HepG2 (cell line): Measurements from ENCODE around the gene CEP131. TPM values are rescaled to one million over a fixed set of nuclear protein-coding genes. Genes with fewer than 3 reads are reported as not detected.

Experiments
- ARHGAP35 ChIP-seq: sonication (generic); formaldehyde crosslinking; IDR thresholded peaks from 2 replicates; pipeline ENCODE4 v1.9.0; 2022; ENCODE audit warnings: mild to moderate bottlenecking, inconsistent platforms, moderate library complexity, missing genetic modification reagents, borderline replicate concordance
- CBX2 ChIP-seq, 2 experiments: fragments of 200-600 bp in 1 of 2; sonication (generic); formaldehyde crosslinking in 1 of 2; IDR thresholded peaks; 2 replicates each; pipeline versions ENCODE4 v1.7.0 to v1.8.1; 2018 to 2022; ENCODE audit warnings: low read depth in 2 of 2, low read length in 1 of 2, mild to moderate bottlenecking in 1 of 2, missing genetic modification reagents in 1 of 2
- FOXP1 ChIP-seq, 2 experiments: fragments of 450-650 bp in 1 of 2; IDR thresholded peaks; 2 replicates each; pipeline ENCODE4 v1.6.1; 2017 to 2018; ENCODE audit warnings: antibody characterized with exemption in 1 of 2
- HMGA1 ChIP-seq: sonication (generic); formaldehyde crosslinking; conservative IDR thresholded peaks from 2 replicates; pipeline ENCODE4 v1.4.0; 2020; ENCODE audit warnings: missing genetic modification reagents
- HOXA9 ChIP-seq: sonication (generic); formaldehyde crosslinking; IDR thresholded peaks from 2 replicates; pipeline ENCODE4 v1.8.1; 2022; ENCODE audit warnings: missing genetic modification reagents, mild to moderate bottlenecking, moderate library complexity, borderline replicate concordance
- IRF1 ChIP-seq: sonication (generic); formaldehyde crosslinking; IDR thresholded peaks from 2 replicates; pipeline ENCODE4 v1.4.0; 2020; ENCODE audit warnings: low read depth, mild to moderate bottlenecking, missing genetic modification reagents
- RFX3 ChIP-seq: IDR thresholded peaks from 2 replicates; pipeline ENCODE4 v1.6.1; 2016; ENCODE audit warnings: missing biosample characterization, missing genetic modification reagents
- RNF2 ChIP-seq: fragments of 450-650 bp; conservative IDR thresholded peaks from 2 replicates; pipeline ENCODE4 v1.6.1; 2016; ENCODE audit warnings: low read depth
- SIN3A ChIP-seq: IDR thresholded peaks from 2 replicates; pipeline ENCODE4 v1.6.1; 2011; ENCODE audit warnings: low read depth, mild to moderate bottlenecking, control low read depth, low read length, borderline replicate concordance
- SIN3B ChIP-seq: fragments of 150-350 bp; IDR thresholded peaks from 2 replicates; pipeline ENCODE4 v1.6.1; 2014; ENCODE audit warnings: low read length
- SMAD9 ChIP-seq: sonication (generic); formaldehyde crosslinking; IDR thresholded peaks from 2 replicates; pipeline ENCODE4 v1.5.1; 2020; ENCODE audit warnings: mild to moderate bottlenecking, missing genetic modification reagents
- SMC3 ChIP-seq: IDR thresholded peaks from 2 replicates; pipeline ENCODE4 v1.6.1; 2011; ENCODE audit warnings: low read length, improper control_type of control experiment
- SP4 ChIP-seq: sonication (generic); formaldehyde crosslinking; IDR thresholded peaks from 2 replicates; pipeline ENCODE4 v1.8.1; 2023; ENCODE audit warnings: mild to moderate bottlenecking, missing genetic modification reagents
- SRY ChIP-seq: sonication (generic); formaldehyde crosslinking; IDR thresholded peaks from 2 replicates; pipeline ENCODE4 v1.8.0; 2022; ENCODE audit warnings: mild to moderate bottlenecking, missing genetic modification reagents
- TBL1XR1 ChIP-seq: fragments of 150-350 bp; IDR thresholded peaks from 2 replicates; pipeline ENCODE4 v1.6.1; 2014; ENCODE audit warnings: borderline replicate concordance, low read length; ENCODE audit not compliant: partially characterized antibody
- ZHX2 ChIP-seq, 2 experiments: sonication (generic) in 1 of 2; formaldehyde crosslinking in 1 of 2; IDR thresholded peaks; 2 replicates each; pipeline versions ENCODE4 v1.6.1 to v1.9.0; 2014 to 2022; ENCODE audit warnings: antibody characterized with exemption in 1 of 2, borderline replicate concordance in 1 of 2, inconsistent platforms in 1 of 2, low read depth in 1 of 2, missing genetic modification reagents in 1 of 2
- ZMYM4 ChIP-seq: sonication (generic); formaldehyde crosslinking; IDR thresholded peaks from 2 replicates; pipeline ENCODE4 v1.8.1; 2023; ENCODE audit warnings: mild to moderate bottlenecking, missing genetic modification reagents
- ZNF513 ChIP-seq: sonication (generic); formaldehyde crosslinking; conservative IDR thresholded peaks from 2 replicates; pipeline ENCODE4 v1.5.0; 2020; ENCODE audit warnings: missing genetic modification reagents
- ZNF746 ChIP-seq: sonication (generic); formaldehyde crosslinking; IDR thresholded peaks from 2 replicates; pipeline ENCODE4 v1.8.0; 2022; ENCODE audit warnings: mild to moderate bottlenecking, missing genetic modification reagents
- ZNF776 ChIP-seq: sonication (generic); formaldehyde crosslinking; IDR thresholded peaks from 2 replicates; pipeline ENCODE4 v1.4.0; 2020; ENCODE audit warnings: mild to moderate bottlenecking, missing genetic modification reagents
- ZNF792 ChIP-seq: IDR thresholded peaks from 2 replicates; pipeline ENCODE4 v1.6.1; 2016
- ZZZ3 ChIP-seq: sonication (generic); formaldehyde crosslinking; IDR thresholded peaks from 2 replicates; pipeline ENCODE4 v1.4.0; 2020; ENCODE audit warnings: missing genetic modification reagents, mild to moderate bottlenecking, borderline replicate concordance
- polyA plus RNA-seq, 8 experiments: library from polyadenylated mRNA; depleted of rRNA in 3 of 8; stranded (reverse) in 7 of 8; unstranded in 1 of 8; fragments of >200 nt; fragmentation: Illumina TruSeq in 4 of 8; extraction: Trizol in 4 of 8; gene quantifications; 2 replicates each; pipeline versions ENCODE4 v1.2.1 to v1.2.3, GENCODE V29; 2011 to 2016; ENCODE audit warnings: low read depth in 4 of 8, missing spikeins in 1 of 8, mixed read lengths in 1 of 8; ENCODE audit not compliant: insufficient read depth in 1 of 8
- total RNA-seq, 5 experiments: library from RNA; depleted of rRNA; stranded (reverse); fragments of >200 nt; fragmentation: Illumina TruSeq; extraction: Trizol; gene quantifications; 2 replicates each; pipeline ENCODE4 v1.2.3, GENCODE V29; 2016; ENCODE audit warnings: low read depth in 1 of 5

The CEP131 gene
- total and polyA plus RNA-seq, 2 of the 13 experiments (the other 11 are each of a cell fraction or from before 2014, with no cell fraction given): 5.0 to 16.8 TPM

- TF ChIP-seq ZNF513 (CRISPR knock-in tag): no peak
- no peak for TF ChIP-seq TBL1XR1
- TF ChIP-seq ARHGAP35: no peak
- TF ChIP-seq IRF1 (CRISPR knock-in tag): no peak
- no peak; the same call in 1 of the 2 replicates for TF ChIP-seq ZHX2 (IDR thresholded peaks at IDR 0.05; ENCODE audit: low read depth)
- TF ChIP-seq ZHX2 (CRISPR knock-in tag; IDR thresholded peaks at IDR 0.05; ENCODE audit: borderline replicate concordance): 0 out of 2 replicates have a peak, but pooled peaks have one; percentile 8
- TF ChIP-seq ZNF792: no peak
- no peak for TF ChIP-seq HOXA9 (CRISPR knock-in tag)
- no peak for TF ChIP-seq FOXP1 (IDR thresholded peaks at IDR 0.05)
- no peak for TF ChIP-seq FOXP1 (CRISPR knock-in tag; IDR thresholded peaks at IDR 0.05)
- TF ChIP-seq SIN3B: no peak
- no peak for TF ChIP-seq RFX3
- no peak for TF ChIP-seq SIN3A
- TF ChIP-seq HMGA1 (CRISPR knock-in tag): no peak
- no peak for TF ChIP-seq ZNF746 (CRISPR knock-in tag)
- TF ChIP-seq SRY: no peak
- TF ChIP-seq ZZZ3 (CRISPR knock-in tag): no peak
- no peak for TF ChIP-seq SMAD9 (CRISPR knock-in tag)
- TF ChIP-seq CBX2 (IDR thresholded peaks at IDR 0.05; ENCODE audit: low read depth, low read length): no peak
- no peak for TF ChIP-seq CBX2 (CRISPR knock-in tag; IDR thresholded peaks at IDR 0.05; ENCODE audit: low read depth)
- no peak for TF ChIP-seq SMC3
- no peak for TF ChIP-seq ZMYM4 (CRISPR knock-in tag)
- no peak for TF ChIP-seq SP4 (CRISPR knock-in tag)
- TF ChIP-seq RNF2: no peak; the same call in 1 of the 2 replicates
- TF ChIP-seq ZNF776 (CRISPR knock-in tag): 0 out of 2 replicates have a peak, but pooled peaks have one; percentile 39
Observed at GRCh38 chr17:81245024-81245664, 22.4 kb upstream of the CEP131 start (continued).
